ENCODE results near the gene CES3.
"Not testable (repeated sequence)": the region's sequence is repeated elsewhere in the genome, so short reads cannot be mapped to it uniquely, and the experiment has no call there.

Gene CES3

DNA sequence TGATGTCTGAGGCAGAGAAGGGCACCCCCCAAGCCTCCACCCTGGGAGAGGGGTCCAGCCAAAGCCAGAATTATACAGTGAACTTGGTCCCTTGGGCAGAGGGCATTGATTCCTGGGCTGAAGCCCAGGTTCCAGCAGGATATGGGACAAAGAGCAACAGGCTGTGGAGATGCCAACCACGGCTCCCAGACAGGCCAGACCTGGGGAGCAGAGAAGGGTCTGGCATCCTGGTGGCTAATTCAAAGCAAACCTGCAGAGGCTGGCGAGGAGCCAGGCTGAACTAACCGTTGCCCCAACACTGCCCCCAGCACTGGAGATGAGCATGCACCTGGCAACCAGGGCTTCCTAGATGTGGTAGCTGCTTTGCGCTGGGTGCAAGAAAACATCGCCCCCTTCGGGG, 3.0 kb downstream of the CES3 start:
- no peaks in the 10 kb centered on the region for H3K36me3 ChIP-seq (ENCODE audit: control insufficient read depth, insufficient read depth, low read length)
- H3K27me3 ChIP-seq (replicated peaks; ENCODE audit: control insufficient read depth, insufficient read depth, low read length, poor library complexity, severe bottlenecking) = no peaks in the 10 kb centered on the region
- DNase-seq = no peak
- no peaks in the 10 kb centered on the region for H3K4me1 ChIP-seq (ENCODE audit: control insufficient read depth, insufficient read depth, low read length, poor library complexity, severe bottlenecking)
- no peak overlapping the region for H3K4me3 ChIP-seq (ENCODE audit: insufficient read depth, low read depth, low read length, poor library complexity, severe bottlenecking)
- no peaks in the 10 kb centered on the region for H3K9me3 ChIP-seq (ENCODE audit: control insufficient read depth, low read length)
- no peak overlapping the region for H3K27ac ChIP-seq (ENCODE audit: insufficient read depth, low read length, poor library complexity, severe bottlenecking)

DNA sequence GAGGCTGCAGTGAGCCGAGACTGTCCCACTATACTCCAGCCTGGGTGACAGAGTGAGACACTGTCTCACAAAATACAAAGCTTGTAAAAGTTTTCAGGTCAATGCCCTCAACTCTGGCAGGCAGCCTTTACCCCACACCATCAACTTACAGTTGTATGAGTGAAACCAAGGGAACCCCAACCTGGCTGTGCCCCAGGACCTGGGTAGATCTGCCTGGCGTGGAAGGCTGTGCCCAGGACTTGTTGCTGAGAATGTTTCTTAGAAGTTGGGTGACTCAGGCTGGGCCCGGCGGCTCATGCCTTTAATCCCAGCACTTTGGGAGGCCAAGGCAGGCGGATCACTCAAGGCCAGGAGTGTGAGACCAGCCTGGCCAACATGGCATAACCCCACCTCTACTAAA, 7.8 kb downstream of the CES3 start:
- Histone ChIP-seq H3K27me3 (replicated peaks; ENCODE audit: control insufficient read depth, insufficient read depth, low read length, poor library complexity, severe bottlenecking) (no peaks in the 10 kb centered on the region), H3K4me1 (ENCODE audit: control insufficient read depth, insufficient read depth, low read length, poor library complexity, severe bottlenecking) (no peaks in the 10 kb centered on the region), H3K4me3 (ENCODE audit: insufficient read depth, low read depth, low read length, poor library complexity, severe bottlenecking) (no peak overlapping the region), H3K27ac (ENCODE audit: insufficient read depth, low read length, poor library complexity, severe bottlenecking) (no peak overlapping the region), H3K9me3 (ENCODE audit: control insufficient read depth, low read length) (no peaks in the 10 kb centered on the region), H3K36me3 (ENCODE audit: control insufficient read depth, insufficient read depth, low read length) (no peaks in the 10 kb centered on the region)
- DNase-seq = no peak

DNA sequence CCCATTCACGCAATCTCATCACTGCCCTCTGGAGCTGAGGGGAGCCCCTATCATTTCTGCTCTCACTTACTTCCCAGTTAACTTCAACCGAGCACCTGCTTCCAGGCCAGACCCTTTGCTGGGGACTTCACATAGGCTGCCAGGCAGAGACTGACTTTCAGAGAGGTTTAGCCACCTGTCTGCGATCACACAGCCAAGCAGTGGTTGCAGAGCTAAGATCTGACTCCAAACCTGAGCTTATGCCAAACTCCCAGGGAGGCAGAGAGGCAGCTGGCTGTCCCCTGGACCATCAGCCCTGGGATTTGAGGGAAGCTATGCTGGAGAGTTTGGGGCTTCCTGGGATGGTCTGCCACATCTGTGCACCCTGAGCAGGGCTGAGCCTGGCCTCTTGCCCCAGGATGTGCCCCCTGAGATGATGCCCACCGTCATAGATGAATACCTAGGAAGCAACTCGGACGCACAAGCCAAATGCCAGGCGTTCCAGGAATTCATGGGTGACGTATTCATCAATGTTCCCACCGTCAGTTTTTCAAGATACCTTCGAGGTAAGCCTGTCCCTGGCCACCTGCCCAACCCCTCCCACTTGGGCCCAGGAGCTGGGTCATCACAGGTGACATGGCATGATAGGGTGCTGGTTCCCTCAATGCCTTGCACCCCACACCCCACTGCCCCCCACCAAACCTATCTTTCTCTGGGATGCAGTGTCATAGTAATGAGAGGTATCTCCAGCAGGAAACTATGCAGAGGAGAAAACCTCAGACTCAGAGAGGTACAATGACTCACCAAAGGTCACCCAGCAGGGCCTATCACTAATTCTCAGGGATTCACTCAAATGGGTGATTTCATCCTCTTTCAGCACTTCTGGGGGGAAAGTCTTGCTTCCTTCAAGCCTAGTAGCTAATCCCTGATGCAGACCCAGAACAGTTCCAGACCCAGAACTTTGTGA, 10.0 kb downstream of the CES3 start:
- Histone ChIP-seq H3K4me1 (ENCODE audit: control insufficient read depth, insufficient read depth, low read length, poor library complexity, severe bottlenecking) (no peaks in the 10 kb centered on the region), H3K27ac (ENCODE audit: insufficient read depth, low read length, poor library complexity, severe bottlenecking) (no peak overlapping the region), H3K9me3 (ENCODE audit: control insufficient read depth, low read length) (no peaks in the 10 kb centered on the region), H3K36me3 (ENCODE audit: control insufficient read depth, insufficient read depth, low read length) (no peaks in the 10 kb centered on the region), H3K4me3 (ENCODE audit: insufficient read depth, low read depth, low read length, poor library complexity, severe bottlenecking) (no peak overlapping the region), H3K27me3 (replicated peaks; ENCODE audit: control insufficient read depth, insufficient read depth, low read length, poor library complexity, severe bottlenecking) (no peaks in the 10 kb centered on the region)
- no peak for DNase-seq

DNA sequence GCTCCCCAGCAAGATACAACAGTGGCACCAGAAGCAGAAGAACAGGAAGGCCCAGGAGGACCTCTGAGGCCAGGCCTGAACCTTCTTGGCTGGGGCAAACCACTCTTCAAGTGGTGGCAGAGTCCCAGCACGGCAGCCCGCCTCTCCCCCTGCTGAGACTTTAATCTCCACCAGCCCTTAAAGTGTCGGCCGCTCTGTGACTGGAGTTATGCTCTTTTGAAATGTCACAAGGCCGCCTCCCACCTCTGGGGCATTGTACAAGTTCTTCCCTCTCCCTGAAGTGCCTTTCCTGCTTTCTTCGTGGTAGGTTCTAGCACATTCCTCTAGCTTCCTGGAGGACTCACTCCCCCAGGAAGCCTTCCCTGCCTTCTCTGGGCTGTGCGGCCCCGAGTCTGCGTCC, 11.9 kb downstream of the CES3 start:
- DNase-seq = no peak
- no peaks in the 10 kb centered on the region for H3K9me3 ChIP-seq (ENCODE audit: control insufficient read depth, low read length)
- no peaks in the 10 kb centered on the region for H3K36me3 ChIP-seq (ENCODE audit: control insufficient read depth, insufficient read depth, low read length)
- H3K4me1 ChIP-seq (ENCODE audit: control insufficient read depth, insufficient read depth, low read length, poor library complexity, severe bottlenecking) = no peaks in the 10 kb centered on the region
- H3K27ac ChIP-seq (ENCODE audit: insufficient read depth, low read length, poor library complexity, severe bottlenecking) = no peak overlapping the region
- H3K4me3 ChIP-seq (ENCODE audit: insufficient read depth, low read depth, low read length, poor library complexity, severe bottlenecking) = no peak overlapping the region
- no peaks in the 10 kb centered on the region for H3K27me3 ChIP-seq (replicated peaks; ENCODE audit: control insufficient read depth, insufficient read depth, low read length, poor library complexity, severe bottlenecking)

DNA sequence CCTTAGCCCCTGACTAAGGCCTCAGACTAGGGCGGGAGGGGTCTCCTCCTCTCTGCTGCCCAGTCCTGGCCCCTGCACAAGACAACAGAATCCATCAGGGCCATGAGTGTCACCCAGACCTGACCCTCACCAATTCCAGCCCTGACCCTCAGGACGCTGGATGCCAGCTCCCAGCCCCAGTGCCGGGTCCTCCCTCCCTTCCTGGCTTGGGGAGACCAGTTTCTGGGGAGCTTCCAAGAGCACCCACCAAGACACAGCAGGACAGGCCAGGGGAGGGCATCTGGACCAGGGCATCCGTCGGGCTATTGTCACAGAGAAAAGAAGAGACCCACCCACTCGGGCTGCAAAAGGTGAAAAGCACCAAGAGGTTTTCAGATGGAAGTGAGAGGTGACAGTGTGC, 12.7 kb downstream of the CES3 start:
- Histone ChIP-seq H3K9me3 (ENCODE audit: control insufficient read depth, low read length) (no peaks in the 10 kb centered on the region), H3K36me3 (ENCODE audit: control insufficient read depth, insufficient read depth, low read length) (no peaks in the 10 kb centered on the region), H3K4me3 (ENCODE audit: insufficient read depth, low read depth, low read length, poor library complexity, severe bottlenecking) (no peak overlapping the region), H3K4me1 (ENCODE audit: control insufficient read depth, insufficient read depth, low read length, poor library complexity, severe bottlenecking) (no peaks in the 10 kb centered on the region), H3K27ac (ENCODE audit: insufficient read depth, low read length, poor library complexity, severe bottlenecking) (no peak overlapping the region), H3K27me3 (replicated peaks; ENCODE audit: control insufficient read depth, insufficient read depth, low read length, poor library complexity, severe bottlenecking) (no peaks in the 10 kb centered on the region)
- no peak for DNase-seq

DNA sequence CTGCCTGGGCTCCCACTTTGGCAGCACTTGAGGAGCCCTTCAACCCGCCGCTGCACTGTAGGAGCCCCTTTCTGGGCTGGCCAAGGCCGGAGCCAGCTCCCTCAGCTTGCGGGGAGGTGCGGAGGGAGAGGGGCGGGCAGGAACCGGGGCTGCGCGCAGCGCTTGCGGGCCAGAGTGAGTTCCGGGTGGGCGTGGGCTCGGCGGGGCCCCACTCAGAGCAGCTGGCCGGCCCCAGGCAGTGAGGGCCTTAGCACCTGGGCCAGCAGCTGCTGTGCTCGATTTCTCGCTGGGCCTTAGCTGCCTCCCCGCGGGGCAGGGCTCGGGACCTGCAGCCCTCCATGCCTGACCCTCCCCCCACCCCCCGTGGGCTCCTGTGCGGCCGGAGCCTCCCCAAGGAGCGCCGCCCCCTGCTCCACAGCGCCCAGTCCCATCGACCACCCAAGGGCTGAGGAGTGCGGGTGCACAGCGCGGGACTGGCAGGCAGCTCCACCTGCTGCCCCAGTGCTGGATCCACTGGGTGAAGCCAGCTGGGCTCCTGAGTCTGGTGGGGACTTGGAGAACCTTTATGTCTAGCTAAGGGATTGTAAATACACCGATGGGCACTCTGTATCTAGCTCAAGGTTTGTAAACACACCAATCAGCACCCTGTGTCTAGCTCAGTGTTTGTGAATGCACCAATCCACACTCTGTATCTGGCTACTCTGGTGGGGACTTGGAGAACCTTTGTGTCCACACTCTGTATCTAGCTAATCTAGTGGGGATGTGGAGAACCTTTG, 13.3 kb downstream of the CES3 start:
- H3K9me3 ChIP-seq (ENCODE audit: control insufficient read depth, low read length); H3K4me1 ChIP-seq (ENCODE audit: control insufficient read depth, insufficient read depth, low read length, poor library complexity, severe bottlenecking); H3K27ac ChIP-seq (ENCODE audit: insufficient read depth, low read length, poor library complexity, severe bottlenecking); DNase-seq; H3K27me3 ChIP-seq (replicated peaks; ENCODE audit: control insufficient read depth, insufficient read depth, low read length, poor library complexity, severe bottlenecking); H3K36me3 ChIP-seq (ENCODE audit: control insufficient read depth, insufficient read depth, low read length); H3K4me3 ChIP-seq (ENCODE audit: insufficient read depth, low read depth, low read length, poor library complexity, severe bottlenecking): not testable (repeated sequence)

DNA sequence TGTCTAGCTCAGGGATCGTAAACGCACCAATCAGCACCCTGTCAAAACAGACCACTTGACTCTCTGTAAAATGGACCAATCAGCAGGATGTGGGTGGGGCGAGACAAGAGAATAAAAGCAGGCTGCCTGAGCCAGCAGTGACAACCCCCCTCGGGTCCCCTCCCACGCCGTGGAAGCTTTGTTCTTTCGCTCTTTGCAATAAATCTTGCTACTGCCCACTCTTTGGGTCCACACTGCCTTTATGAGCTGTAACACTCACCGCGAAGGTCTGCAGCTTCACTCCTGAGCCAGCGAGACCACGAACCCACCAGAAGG, 13.8 kb downstream of the CES3 start:
- H3K9me3 ChIP-seq (ENCODE audit: control insufficient read depth, low read length); H3K4me3 ChIP-seq (ENCODE audit: insufficient read depth, low read depth, low read length, poor library complexity, severe bottlenecking); H3K4me1 ChIP-seq (ENCODE audit: control insufficient read depth, insufficient read depth, low read length, poor library complexity, severe bottlenecking); H3K36me3 ChIP-seq (ENCODE audit: control insufficient read depth, insufficient read depth, low read length); H3K27ac ChIP-seq (ENCODE audit: insufficient read depth, low read length, poor library complexity, severe bottlenecking); H3K27me3 ChIP-seq (replicated peaks; ENCODE audit: control insufficient read depth, insufficient read depth, low read length, poor library complexity, severe bottlenecking): not testable (repeated sequence)
- peak; percentile 12 to 29 (median 22) for DNase-seq

DNA sequence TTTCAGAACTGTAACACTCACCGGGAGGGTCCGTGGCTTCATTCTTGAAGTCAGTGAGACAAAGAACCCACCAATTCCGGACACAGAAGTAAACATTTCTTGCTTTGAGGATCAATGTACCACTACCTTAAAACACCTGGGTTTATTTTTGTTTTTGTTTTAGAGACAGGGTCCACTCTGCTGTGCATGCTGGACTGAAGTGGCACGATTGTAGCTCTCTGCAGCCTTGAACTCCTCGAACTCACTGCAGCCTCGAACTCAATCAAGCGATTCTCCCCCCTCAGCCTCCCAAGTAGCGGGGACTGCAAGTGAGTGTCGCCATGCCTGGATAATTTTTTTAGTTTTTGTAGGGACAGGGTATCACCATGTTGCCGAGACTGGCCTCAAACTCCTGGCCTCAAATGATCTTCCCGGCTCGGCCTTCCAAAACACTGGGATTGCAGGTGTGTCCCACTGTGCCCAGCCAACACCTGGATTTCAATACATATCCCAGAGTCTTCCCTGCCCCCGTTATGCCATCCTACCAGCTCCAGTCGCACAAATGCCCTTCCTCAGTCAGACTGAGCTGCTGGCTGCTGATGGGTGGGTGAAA, 14.3 kb downstream of the CES3 start:
- Histone ChIP-seq H3K4me1 (ENCODE audit: control insufficient read depth, insufficient read depth, low read length, poor library complexity, severe bottlenecking) (no peaks in the 10 kb centered on the region), H3K27me3 (replicated peaks; ENCODE audit: control insufficient read depth, insufficient read depth, low read length, poor library complexity, severe bottlenecking) (no peaks in the 10 kb centered on the region), H3K9me3 (ENCODE audit: control insufficient read depth, low read length) (no peaks in the 10 kb centered on the region), H3K27ac (ENCODE audit: insufficient read depth, low read length, poor library complexity, severe bottlenecking) (no peak overlapping the region), H3K36me3 (ENCODE audit: control insufficient read depth, insufficient read depth, low read length) (no peaks in the 10 kb centered on the region), H3K4me3 (ENCODE audit: insufficient read depth, low read depth, low read length, poor library complexity, severe bottlenecking) (no peak overlapping the region)
- no peak for DNase-seq

DNA sequence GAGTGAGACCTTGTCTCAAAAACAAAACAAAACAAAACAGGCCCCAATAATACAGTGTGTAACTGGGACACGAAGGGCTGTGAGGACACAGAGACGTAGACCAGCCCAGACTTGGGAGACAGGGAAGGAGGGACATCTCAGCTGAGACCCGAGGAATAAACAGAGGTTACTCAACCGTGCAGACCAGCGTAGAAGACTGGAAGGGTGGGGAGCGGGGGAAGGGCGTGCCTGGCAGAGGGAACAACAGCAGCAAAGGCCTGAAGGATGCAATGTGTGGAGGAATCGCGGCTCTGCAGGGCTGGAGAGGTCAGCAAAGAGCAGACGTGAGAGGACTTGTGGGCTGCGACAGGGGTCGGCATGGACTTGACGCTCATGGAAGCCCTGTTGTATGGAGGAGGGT, 15.7 kb downstream of the CES3 start:
- Histone ChIP-seq H3K36me3 (ENCODE audit: control insufficient read depth, insufficient read depth, low read length) (no peaks in the 10 kb centered on the region), H3K9me3 (ENCODE audit: control insufficient read depth, low read length) (no peaks in the 10 kb centered on the region), H3K27me3 (replicated peaks; ENCODE audit: control insufficient read depth, insufficient read depth, low read length, poor library complexity, severe bottlenecking) (no peaks in the 10 kb centered on the region), H3K4me3 (ENCODE audit: insufficient read depth, low read depth, low read length, poor library complexity, severe bottlenecking) (no peak overlapping the region), H3K27ac (ENCODE audit: insufficient read depth, low read length, poor library complexity, severe bottlenecking) (no peak overlapping the region), H3K4me1 (ENCODE audit: control insufficient read depth, insufficient read depth, low read length, poor library complexity, severe bottlenecking) (no peaks in the 10 kb centered on the region)
- DNase-seq = no peak

Data from effector memory CD4-positive, alpha-beta T cell (primary cell).